GM23338 (cell line): ENCODE results near the gene TIA1. TPM values are rescaled to one million over a fixed set of nuclear protein-coding genes. Genes with fewer than 3 reads are reported as not detected.

Source experiments
- ATAC-seq: fragments of 200-7000 bp; cut with Tn5 transposase; 3 replicates; pipeline ENCODE4 v1.9.1; 2020
- DNase-seq: peaks from one replicate; pipeline ENCODE4 v3.0.0-alpha.2; 2015; ENCODE audit warnings: low spot score
- H2AFZ ChIP-seq: fragments of 200-600 bp; sonication (generic); 2 replicates; pipeline ENCODE4 v1.8.0; 2016; ENCODE audit warnings: antibody characterized with exemption, mild to moderate bottlenecking, moderate library complexity
- H3F3A ChIP-seq: fragments of 200-600 bp; sonication (generic); replicated peaks from 2 replicates; pipeline ENCODE4 v1.8.0; 2017; ENCODE audit warnings: antibody characterized with exemption, mixed run types, low read depth
- H3K27ac ChIP-seq: fragments of 200-600 bp; sonication (generic); 2 replicates; pipeline ENCODE4 v1.6.1; 2016; ENCODE audit warnings: low read depth
- H3K27me3 ChIP-seq: fragments of 200-600 bp; sonication (generic); 2 replicates; pipeline ENCODE4 v1.8.0; 2016; ENCODE audit warnings: mild to moderate bottlenecking, mixed run types, moderate library complexity; ENCODE audit not compliant: insufficient read depth
- H3K36me3 ChIP-seq: fragments of 200-600 bp; sonication (generic); 2 replicates; pipeline ENCODE4 v1.8.0; 2016; ENCODE audit warnings: mild to moderate bottlenecking; ENCODE audit not compliant: insufficient read depth
- H3K4me1 ChIP-seq: fragments of 200-600 bp; sonication (generic); 2 replicates; pipeline ENCODE4 v1.8.0; 2016; ENCODE audit warnings: mild to moderate bottlenecking, moderate library complexity; ENCODE audit not compliant: insufficient read depth
- H3K4me2 ChIP-seq: fragments of 200-600 bp; sonication (generic); 2 replicates; pipeline ENCODE4 v1.7.1; 2017; ENCODE audit warnings: mixed run types
- H3K4me3 ChIP-seq: fragments of 200-600 bp; sonication (generic); 2 replicates; pipeline ENCODE4 v1.6.1; 2016; ENCODE audit warnings: mixed run types
- H3K79me2 ChIP-seq: fragments of 200-600 bp; sonication (generic); replicated peaks from 2 replicates; pipeline ENCODE4 v1.8.0; 2017; ENCODE audit warnings: mild to moderate bottlenecking; ENCODE audit not compliant: insufficient read depth
- H3K9me2 ChIP-seq: fragments of 200-600 bp; sonication (generic); 2 replicates; pipeline ENCODE4 v1.8.0; 2017; ENCODE audit not compliant: insufficient read depth
- H4K20me1 ChIP-seq: fragments of 200-600 bp; sonication (generic); replicated peaks from 2 replicates; pipeline ENCODE4 v1.8.0; 2017; ENCODE audit warnings: mild to moderate bottlenecking; ENCODE audit not compliant: insufficient read depth
- H3K27ac Mint-ChIP-seq: 2 replicates; pipeline ENCODE4 v1.8.0; 2020; ENCODE audit warnings: inconsistent platforms, mild to moderate bottlenecking, moderate library complexity, mixed read lengths
- H3K27me3 Mint-ChIP-seq: 3 replicates; pipeline ENCODE4 v1.8.0; 2022; ENCODE audit warnings: low read depth, mild to moderate bottlenecking, moderate library complexity, mixed read lengths, inconsistent platforms; ENCODE audit not compliant: insufficient read depth, poor library complexity
- H3K36me3 Mint-ChIP-seq: 3 replicates; pipeline ENCODE4 v1.8.0; 2021; ENCODE audit warnings: low read depth, mild to moderate bottlenecking, inconsistent platforms, moderate library complexity, mixed read lengths
- H3K4me1 Mint-ChIP-seq: 3 replicates; pipeline ENCODE4 v1.8.0; 2020; ENCODE audit warnings: mild to moderate bottlenecking, inconsistent platforms, mixed read lengths
- H3K4me3 Mint-ChIP-seq: 3 replicates; pipeline ENCODE4 v1.8.0; 2021; ENCODE audit warnings: moderate library complexity, mild to moderate bottlenecking, inconsistent platforms, mixed read lengths
- H3K9me3 Mint-ChIP-seq: 3 replicates; pipeline ENCODE4 v1.8.0; 2020; ENCODE audit warnings: moderate library complexity, mild to moderate bottlenecking, inconsistent platforms, mixed read lengths
- CREB1 ChIP-seq: fragments of 250-450 bp; sonication (Bioruptor Pico); IDR thresholded peaks from 2 replicates; pipeline ENCODE4 v1.5.0; 2020; ENCODE audit warnings: low read depth, mild to moderate bottlenecking, moderate library complexity
- CTCF ChIP-seq, 2 experiments: fragments of 200-600 bp in 1 of 2; sonication (generic) in 1 of 2; conservative IDR thresholded peaks; 2 replicates each; pipeline versions ENCODE4 v1.5.1 to v1.6.1; 2016 to 2017; ENCODE audit warnings: antibody characterized with exemption in 2 of 2, low read depth in 2 of 2, mild to moderate bottlenecking in 2 of 2, moderate library complexity in 1 of 2
- EZH2 ChIP-seq: fragments of 200-600 bp; sonication (generic); IDR thresholded peaks from one replicate; pipeline ENCODE4 v1.8.0; 2017; ENCODE audit warnings: antibody characterized with exemption, mild to moderate bottlenecking, low read depth; ENCODE audit not compliant: unreplicated experiment
- EZH2phosphoT487 ChIP-seq: fragments of 200-600 bp; sonication (generic); IDR thresholded peaks from one replicate; pipeline ENCODE4 v1.8.1; 2018; ENCODE audit warnings: antibody characterized with exemption; ENCODE audit not compliant: unreplicated experiment
- JUNB ChIP-seq: IDR thresholded peaks from one replicate; pipeline ENCODE4 v1.6.1; 2016; ENCODE audit warnings: antibody characterized with exemption; ENCODE audit not compliant: unreplicated experiment
- NANOG ChIP-seq: IDR thresholded peaks from 2 replicates; pipeline ENCODE4 v1.6.1; 2016; ENCODE audit warnings: antibody characterized with exemption, borderline replicate concordance
- POLR2AphosphoS5 ChIP-seq: IDR thresholded peaks from 2 replicates; pipeline ENCODE4 v1.6.1; 2016; ENCODE audit warnings: antibody characterized with exemption, low read depth
- REST ChIP-seq: IDR thresholded peaks from one replicate; pipeline ENCODE4 v1.6.1; 2018; ENCODE audit warnings: antibody characterized with exemption; ENCODE audit not compliant: unreplicated experiment
- STAT1 ChIP-seq: IDR thresholded peaks from one replicate; pipeline ENCODE4 v1.6.1; 2016; ENCODE audit warnings: antibody characterized with exemption; ENCODE audit not compliant: unreplicated experiment
- ZNF114 ChIP-seq: fragments of 250-450 bp; sonication (Bioruptor Pico); IDR thresholded peaks from 2 replicates; pipeline ENCODE4 v1.5.0; 2020; ENCODE audit warnings: mild to moderate bottlenecking, moderate library complexity
- ZNF331 ChIP-seq: fragments of 250-450 bp; sonication (Bioruptor Pico); IDR thresholded peaks from 2 replicates; pipeline ENCODE4 v1.5.0; 2020; ENCODE audit warnings: low read depth, mild to moderate bottlenecking, moderate library complexity
- polyA plus RNA-seq: library from polyadenylated mRNA; unstranded; fragments of >200 nt; fragmentation: Nextera tagmentation; extraction: Ambion mirVana; gene quantifications from 2 replicates; pipeline ENCODE4 v1.2.1, GENCODE V29; 2016
- total RNA-seq: library from RNA; depleted of rRNA; stranded (reverse); fragments of >200 nt; shearing (Covaris generic); gene quantifications from 2 replicates; pipeline ENCODE4 v1.2.3, GENCODE V29; 2014
- TF ChIP-seq, protein P1 (sequence below): fragments of 250-450 bp; sonication (Bioruptor Pico); IDR thresholded peaks from 2 replicates; pipeline ENCODE4 v1.5.0; 2020; ENCODE audit warnings: mild to moderate bottlenecking, moderate library complexity
- TF ChIP-seq, protein P2 (sequence below): IDR thresholded peaks from 2 replicates; pipeline ENCODE4 v1.6.1; 2016; ENCODE audit warnings: antibody characterized with exemption

Gene TIA1
- total and polyA plus RNA-seq, 2 experiments from 2014 or later = 130 to 179 TPM

- Histone ChIP-seq H3K27ac (peak overlapping the region; percentile 93), H3F3A (peaks cover 7% of the 10 kb centered on the region), H2AFZ (peak overlapping the region; percentile 21; the same call in 1 of the 2 replicates), H4K20me1 (no peaks in the 10 kb centered on the region), H3K4me3 (peak overlapping the region; percentile 79), H3K79me2 (no peaks in the 10 kb centered on the region), H3K4me1 (0 out of 2 replicates have a peak, but pooled peaks cover 3% of the 10 kb centered on the region), H3K4me2 (peak overlapping the region; percentile 83), H3K36me3 (no peaks in the 10 kb centered on the region), H3K9me2 (no peaks in the 10 kb centered on the region), H3K27me3 (no peaks in the 10 kb centered on the region)
- Mint-ChIP-seq H3K4me1 (peaks cover 10% of the 10 kb centered on the region; the same call in 2 of the 3 replicates), H3K27me3 (peaks cover 6% of the 10 kb centered on the region), H3K36me3 (no peaks in the 10 kb centered on the region), H3K27ac (peak overlapping the region; percentile 99), H3K9me3 (no peaks in the 10 kb centered on the region; the same call in 1 of the 3 replicates), H3K4me3 (peak overlapping the region; percentile 85)
- no peak for ATAC-seq
- no peak for DNase-seq
- TF ChIP-seq, protein P1, sequence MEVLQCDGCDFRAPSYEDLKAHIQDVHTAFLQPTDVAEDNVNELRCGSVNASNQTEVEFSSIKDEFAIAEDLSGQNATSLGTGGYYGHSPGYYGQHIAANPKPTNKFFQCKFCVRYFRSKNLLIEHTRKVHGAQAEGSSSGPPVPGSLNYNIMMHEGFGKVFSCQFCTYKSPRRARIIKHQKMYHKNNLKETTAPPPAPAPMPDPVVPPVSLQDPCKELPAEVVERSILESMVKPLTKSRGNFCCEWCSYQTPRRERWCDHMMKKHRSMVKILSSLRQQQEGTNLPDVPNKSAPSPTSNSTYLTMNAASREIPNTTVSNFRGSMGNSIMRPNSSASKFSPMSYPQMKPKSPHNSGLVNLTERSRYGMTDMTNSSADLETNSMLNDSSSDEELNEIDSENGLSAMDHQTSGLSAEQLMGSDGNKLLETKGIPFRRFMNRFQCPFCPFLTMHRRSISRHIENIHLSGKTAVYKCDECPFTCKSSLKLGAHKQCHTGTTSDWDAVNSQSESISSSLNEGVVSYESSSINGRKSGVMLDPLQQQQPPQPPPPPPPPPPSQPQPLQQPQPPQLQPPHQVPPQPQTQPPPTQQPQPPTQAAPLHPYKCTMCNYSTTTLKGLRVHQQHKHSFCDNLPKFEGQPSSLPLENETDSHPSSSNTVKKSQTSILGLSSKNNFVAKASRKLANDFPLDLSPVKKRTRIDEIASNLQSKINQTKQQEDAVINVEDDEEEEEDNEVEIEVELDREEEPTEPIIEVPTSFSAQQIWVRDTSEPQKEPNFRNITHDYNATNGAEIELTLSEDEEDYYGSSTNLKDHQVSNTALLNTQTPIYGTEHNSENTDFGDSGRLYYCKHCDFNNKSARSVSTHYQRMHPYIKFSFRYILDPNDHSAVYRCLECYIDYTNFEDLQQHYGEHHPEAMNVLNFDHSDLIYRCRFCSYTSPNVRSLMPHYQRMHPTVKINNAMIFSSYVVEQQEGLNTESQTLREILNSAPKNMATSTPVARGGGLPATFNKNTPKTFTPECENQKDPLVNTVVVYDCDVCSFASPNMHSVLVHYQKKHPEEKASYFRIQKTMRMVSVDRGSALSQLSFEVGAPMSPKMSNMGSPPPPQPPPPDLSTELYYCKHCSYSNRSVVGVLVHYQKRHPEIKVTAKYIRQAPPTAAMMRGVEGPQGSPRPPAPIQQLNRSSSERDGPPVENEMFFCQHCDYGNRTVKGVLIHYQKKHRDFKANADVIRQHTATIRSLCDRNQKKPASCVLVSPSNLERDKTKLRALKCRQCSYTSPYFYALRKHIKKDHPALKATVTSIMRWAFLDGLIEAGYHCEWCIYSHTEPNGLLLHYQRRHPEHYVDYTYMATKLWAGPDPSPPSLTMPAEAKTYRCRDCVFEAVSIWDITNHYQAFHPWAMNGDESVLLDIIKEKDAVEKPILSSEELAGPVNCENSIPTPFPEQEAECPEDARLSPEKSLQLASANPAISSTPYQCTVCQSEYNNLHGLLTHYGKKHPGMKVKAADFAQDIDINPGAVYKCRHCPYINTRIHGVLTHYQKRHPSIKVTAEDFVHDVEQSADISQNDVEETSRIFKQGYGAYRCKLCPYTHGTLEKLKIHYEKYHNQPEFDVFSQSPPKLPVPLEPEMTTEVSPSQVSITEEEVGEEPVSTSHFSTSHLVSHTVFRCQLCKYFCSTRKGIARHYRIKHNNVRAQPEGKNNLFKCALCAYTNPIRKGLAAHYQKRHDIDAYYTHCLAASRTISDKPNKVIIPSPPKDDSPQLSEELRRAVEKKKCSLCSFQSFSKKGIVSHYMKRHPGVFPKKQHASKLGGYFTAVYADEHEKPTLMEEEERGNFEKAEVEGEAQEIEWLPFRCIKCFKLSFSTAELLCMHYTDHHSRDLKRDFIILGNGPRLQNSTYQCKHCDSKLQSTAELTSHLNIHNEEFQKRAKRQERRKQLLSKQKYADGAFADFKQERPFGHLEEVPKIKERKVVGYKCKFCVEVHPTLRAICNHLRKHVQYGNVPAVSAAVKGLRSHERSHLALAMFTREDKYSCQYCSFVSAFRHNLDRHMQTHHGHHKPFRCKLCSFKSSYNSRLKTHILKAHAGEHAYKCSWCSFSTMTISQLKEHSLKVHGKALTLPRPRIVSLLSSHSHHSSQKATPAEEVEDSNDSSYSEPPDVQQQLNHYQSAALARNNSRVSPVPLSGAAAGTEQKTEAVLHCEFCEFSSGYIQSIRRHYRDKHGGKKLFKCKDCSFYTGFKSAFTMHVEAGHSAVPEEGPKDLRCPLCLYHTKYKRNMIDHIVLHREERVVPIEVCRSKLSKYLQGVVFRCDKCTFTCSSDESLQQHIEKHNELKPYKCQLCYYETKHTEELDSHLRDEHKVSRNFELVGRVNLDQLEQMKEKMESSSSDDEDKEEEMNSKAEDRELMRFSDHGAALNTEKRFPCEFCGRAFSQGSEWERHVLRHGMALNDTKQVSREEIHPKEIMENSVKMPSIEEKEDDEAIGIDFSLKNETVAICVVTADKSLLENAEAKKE (CRISPR knock-in tag) = no peak
- TF ChIP-seq STAT1 = no peak
- TF ChIP-seq POLR2AphosphoS5 = no peak
- TF ChIP-seq NANOG = no peak
- TF ChIP-seq EZH2 = no peak
- TF ChIP-seq REST = no peak
- no peak for TF ChIP-seq ZNF114 (CRISPR knock-in tag)
- no peak for TF ChIP-seq CREB1
- no peak for TF ChIP-seq JUNB
- no peak for TF ChIP-seq ZNF331
- TF ChIP-seq, protein P2, sequence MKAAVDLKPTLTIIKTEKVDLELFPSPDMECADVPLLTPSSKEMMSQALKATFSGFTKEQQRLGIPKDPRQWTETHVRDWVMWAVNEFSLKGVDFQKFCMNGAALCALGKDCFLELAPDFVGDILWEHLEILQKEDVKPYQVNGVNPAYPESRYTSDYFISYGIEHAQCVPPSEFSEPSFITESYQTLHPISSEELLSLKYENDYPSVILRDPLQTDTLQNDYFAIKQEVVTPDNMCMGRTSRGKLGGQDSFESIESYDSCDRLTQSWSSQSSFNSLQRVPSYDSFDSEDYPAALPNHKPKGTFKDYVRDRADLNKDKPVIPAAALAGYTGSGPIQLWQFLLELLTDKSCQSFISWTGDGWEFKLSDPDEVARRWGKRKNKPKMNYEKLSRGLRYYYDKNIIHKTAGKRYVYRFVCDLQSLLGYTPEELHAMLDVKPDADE = no peak
- TF ChIP-seq CTCF (conservative IDR thresholded peaks at IDR 0.05; ENCODE audit: low read depth in 2 of 2) = no peak
- no peak for TF ChIP-seq EZH2phosphoT487
Observed at GRCh38 chr2:70191244-70191735, 57.1 kb downstream of the TIA1 start.
